Activated B cell treated with CpG ODN at 0.5 μM for 24 hours (primary cell): ENCODE data around the gene GPR183. TPM values are rescaled to one million over a fixed set of nuclear protein-coding genes. Genes with fewer than 3 reads are reported as not detected.

Experiments used
- ATAC-seq: fragments of 200-7000 bp; cut with Tn5 transposase; one replicate; pipeline ENCODE4 v1.10.0; 2021; ENCODE audit warnings: low read depth, mild to moderate bottlenecking, moderate library complexity
- CTCF ChIA-PET: fragments of 350-600 bp; sonication (Branson Sonifier 250); formaldehyde crosslinking; loops from one replicate; lab custom pipeline; 2021; ENCODE audit warnings: antibody characterized with exemption; lab: Charles Lee
- POLR2A ChIA-PET: fragments of 350-600 bp; sonication (Branson Sonifier 250); formaldehyde crosslinking; loops from one replicate; lab custom pipeline; 2021; ENCODE audit warnings: antibody characterized with exemption; lab: Charles Lee
- DNase-seq: peaks from one replicate; pipeline ENCODE4 v3.0.0; 2022
- H3K27ac Mint-ChIP-seq: one replicate; pipeline ENCODE4 v1.8.0; 2020; ENCODE audit warnings: mixed read lengths
- H3K27me3 Mint-ChIP-seq: one replicate; pipeline ENCODE4 v1.8.0; 2021; ENCODE audit warnings: mixed read lengths
- H3K36me3 Mint-ChIP-seq: one replicate; pipeline ENCODE4 v1.8.0; 2021; ENCODE audit warnings: low read depth, mixed read lengths
- H3K4me1 Mint-ChIP-seq: one replicate; pipeline ENCODE4 v1.8.0; 2021; ENCODE audit warnings: mixed read lengths
- H3K4me3 Mint-ChIP-seq: one replicate; pipeline ENCODE4 v1.8.0; 2020; ENCODE audit warnings: mild to moderate bottlenecking, mixed read lengths
- H3K9me3 Mint-ChIP-seq: one replicate; pipeline ENCODE4 v1.8.0; 2020; ENCODE audit warnings: mixed read lengths
- intact Hi-C: fragments of 100-400 bp; cut with micrococcal nuclease; formaldehyde crosslinking; loops from one replicate; pipeline ENCODE4 v1.15.1; 2024
- total RNA-seq: library from RNA; stranded (reverse); gene quantifications from 2 replicates; pipeline ENCODE4 v1.2.3, GENCODE V29; 2022
- TF ChIP-seq, protein P1 (sequence below): fragments of 200-600 bp; IDR thresholded peaks from one replicate; pipeline ENCODE4 v1.8.0; 2022; ENCODE audit warnings: antibody characterized with exemption, mild to moderate bottlenecking

The GPR183 gene
- total RNA-seq, 1 donor from 2014 or later, result 84.5 TPM

DNA sequence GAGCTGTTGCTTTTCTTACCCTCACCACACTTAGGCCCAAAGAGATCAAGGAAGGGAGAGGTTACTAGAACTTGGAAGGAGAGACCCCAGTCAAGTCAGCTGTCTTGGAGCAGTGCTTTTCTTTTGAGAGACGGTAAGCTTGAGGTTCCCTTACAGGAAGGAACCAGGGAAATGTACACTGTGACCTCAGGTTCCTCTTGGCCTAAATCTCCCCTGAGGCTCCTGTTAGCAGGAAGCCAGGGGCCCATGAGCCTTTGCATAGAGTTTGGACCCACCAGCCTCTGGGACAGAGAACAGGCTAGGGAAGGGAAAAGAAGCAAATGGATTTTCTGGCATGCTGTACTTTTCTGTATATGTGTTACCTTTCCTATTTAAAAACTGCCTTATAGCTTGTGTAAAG is 43.1 kb downstream of the GPR183 start:
- peak; percentile 63 for ATAC-seq
- ChIA-PET POLR2A (interaction anchor here (0.7 to 5.6 kb wide), 7 partner anchors 25 to 171 kb away, joined by 3 to 77 read pairs (median 5); partner anchors contain the start of gene UBAC2), CTCF (interaction anchor here (0.7 to 10.6 kb wide), 13 partner anchors 8 to 178 kb away, joined by 3 to 370 read pairs (median 3); partner anchors contain the start of gene UBAC2)
- TF ChIP-seq, protein P1, sequence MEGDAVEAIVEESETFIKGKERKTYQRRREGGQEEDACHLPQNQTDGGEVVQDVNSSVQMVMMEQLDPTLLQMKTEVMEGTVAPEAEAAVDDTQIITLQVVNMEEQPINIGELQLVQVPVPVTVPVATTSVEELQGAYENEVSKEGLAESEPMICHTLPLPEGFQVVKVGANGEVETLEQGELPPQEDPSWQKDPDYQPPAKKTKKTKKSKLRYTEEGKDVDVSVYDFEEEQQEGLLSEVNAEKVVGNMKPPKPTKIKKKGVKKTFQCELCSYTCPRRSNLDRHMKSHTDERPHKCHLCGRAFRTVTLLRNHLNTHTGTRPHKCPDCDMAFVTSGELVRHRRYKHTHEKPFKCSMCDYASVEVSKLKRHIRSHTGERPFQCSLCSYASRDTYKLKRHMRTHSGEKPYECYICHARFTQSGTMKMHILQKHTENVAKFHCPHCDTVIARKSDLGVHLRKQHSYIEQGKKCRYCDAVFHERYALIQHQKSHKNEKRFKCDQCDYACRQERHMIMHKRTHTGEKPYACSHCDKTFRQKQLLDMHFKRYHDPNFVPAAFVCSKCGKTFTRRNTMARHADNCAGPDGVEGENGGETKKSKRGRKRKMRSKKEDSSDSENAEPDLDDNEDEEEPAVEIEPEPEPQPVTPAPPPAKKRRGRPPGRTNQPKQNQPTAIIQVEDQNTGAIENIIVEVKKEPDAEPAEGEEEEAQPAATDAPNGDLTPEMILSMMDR, result no peak
- H3K9me3 Mint-ChIP-seq, result no peaks in the 10 kb centered on the region
- H3K27ac Mint-ChIP-seq, result peak overlapping the region; percentile 76
- intact Hi-C loops, result loop anchor here (1.0 kb wide), 1 partner anchor 63 kb away; no protein-coding TSS in a partner anchor
- DNase-seq, result no peak
- peaks cover 31% of the 10 kb centered on the region for H3K36me3 Mint-ChIP-seq
- H3K4me3 Mint-ChIP-seq, result peak overlapping the region; percentile 44
- no peaks in the 10 kb centered on the region for H3K27me3 Mint-ChIP-seq
- H3K4me1 Mint-ChIP-seq, result peaks cover 78% of the 10 kb centered on the region

- ATAC-seq (no peak), DNase-seq (no peak)
- CTCF ChIA-PET, result interaction anchor here (0.7 to 10.6 kb wide), 7 partner anchors 17 to 174 kb away, joined by 3 to 370 read pairs (median 5); partner anchors contain the start of gene UBAC2
- Mint-ChIP-seq H3K27ac (peak overlapping the region; percentile 76), H3K9me3 (no peaks in the 10 kb centered on the region), H3K27me3 (no peaks in the 10 kb centered on the region), H3K4me3 (no peak overlapping the region), H3K4me1 (peaks cover 81% of the 10 kb centered on the region), H3K36me3 (peaks cover 26% of the 10 kb centered on the region)
- TF ChIP-seq, protein P1, result no peak
- POLR2A ChIA-PET, result interaction anchor here (0.6 to 5.6 kb wide), 7 partner anchors 25 to 112 kb away, joined by 3 to 77 read pairs (median 5); partner anchors contain the start of gene UBAC2
- intact Hi-C loops, result no loop called here
Measured at GRCh38 chr13:99263126-99263785, 43.9 kb downstream of the GPR183 start.

DNA sequence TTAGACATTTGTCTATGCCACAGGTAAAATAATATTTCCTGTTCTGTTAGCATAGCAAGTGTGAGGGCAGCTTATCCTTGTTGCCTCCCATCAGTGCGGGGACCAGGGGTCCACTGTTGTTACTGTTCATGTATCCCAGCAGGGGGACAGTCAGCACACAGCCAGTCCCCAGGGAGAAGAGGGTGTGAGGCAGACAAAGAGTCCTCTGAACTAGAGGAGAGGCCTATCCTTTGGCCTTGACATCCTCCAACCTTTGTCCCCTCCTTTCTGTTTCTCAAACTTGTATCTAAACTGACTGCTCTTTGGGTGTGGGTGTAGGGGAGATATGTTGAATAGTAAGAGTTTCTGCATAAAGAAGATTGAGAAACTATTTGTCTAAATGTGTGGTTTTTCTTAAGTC is 46.1 kb downstream of the GPR183 start:
- Mint-ChIP-seq H3K36me3 (peaks cover 24% of the 10 kb centered on the region), H3K9me3 (no peaks in the 10 kb centered on the region)
- no peak for DNase-seq

DNA sequence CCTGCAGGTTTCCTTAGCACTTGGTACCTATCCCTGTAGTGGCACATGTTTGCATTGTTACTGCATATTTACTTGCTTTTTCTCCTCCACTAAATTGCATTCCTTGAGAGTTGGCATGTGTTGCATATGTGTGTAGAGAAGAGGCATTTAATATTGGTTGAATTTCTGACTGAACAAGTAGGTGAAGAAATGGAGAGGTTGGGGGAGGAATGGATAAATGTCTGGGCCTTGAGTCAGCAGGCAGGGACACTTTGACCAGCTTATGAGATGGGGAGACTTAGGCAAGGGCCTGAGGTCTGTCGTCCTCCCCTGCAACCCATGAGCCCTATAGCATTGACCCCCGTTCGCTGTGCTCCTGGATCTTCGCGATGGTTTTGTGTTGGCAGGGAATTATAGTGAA is 47.0 kb downstream of the GPR183 start:
- TF ChIP-seq, protein P1, result no peak
- H3K9me3 Mint-ChIP-seq, result no peaks in the 10 kb centered on the region
- peak overlapping the region; percentile 96 for H3K27ac Mint-ChIP-seq
- H3K27me3 Mint-ChIP-seq, result no peaks in the 10 kb centered on the region
- H3K36me3 Mint-ChIP-seq, result peaks cover 24% of the 10 kb centered on the region
- intact Hi-C loops, result no loop called here
- peaks cover 92% of the 10 kb centered on the region for H3K4me1 Mint-ChIP-seq
- DNase-seq (no peak), ATAC-seq (no peak)
- H3K4me3 Mint-ChIP-seq, result peak overlapping the region; percentile 94
- POLR2A ChIA-PET, result interaction anchor here (1.2 to 2.7 kb wide), 5 partner anchors 9 to 160 kb away, joined by 4 to 39 read pairs (median 5); partner anchors contain the start of gene UBAC2
- CTCF ChIA-PET, result interaction anchor here (0.8 to 2.7 kb wide), 9 partner anchors 9 to 177 kb away, joined by 3 to 24 read pairs (median 8); partner anchors contain the start of gene UBAC2

More for the DNA sequence above, 46.1 kb downstream of the GPR183 start:
- intact Hi-C loops, result no loop called here
- Mint-ChIP-seq H3K27me3 (no peaks in the 10 kb centered on the region), H3K4me3 (no peak overlapping the region), H3K27ac (peak overlapping the region; percentile 96), H3K4me1 (peaks cover 90% of the 10 kb centered on the region)
- ChIA-PET POLR2A (interaction anchor here (0.6 to 2.7 kb wide), 5 partner anchors 9 to 159 kb away, joined by 4 to 39 read pairs (median 7); partner anchors contain the start of gene UBAC2), CTCF (interaction anchor here (1.4 to 2.7 kb wide), 5 partner anchors 8 to 84 kb away, joined by 5 to 24 read pairs (median 8); partner anchors contain the start of gene UBAC2)
- no peak for ATAC-seq
- TF ChIP-seq, protein P1, result no peak
